IPS DF 6.9 (cell line): ENCODE results near the gene TMPRSS6.

Experiments used
- DNase-seq: peaks from one replicate; pipeline ENCODE4 v3.0.0-alpha.2; 2013; ENCODE audit warnings: low read depth, low spot score
- H3K27ac ChIP-seq: one replicate; pipeline ENCODE4 v1.5.1; 2013; ENCODE audit warnings: low read length, control low read depth
- H3K27me3 ChIP-seq: 2 replicates; pipeline ENCODE4 v1.6.1; 2013; ENCODE audit warnings: mild to moderate bottlenecking, low read length; ENCODE audit not compliant: control insufficient read depth, insufficient read depth
- H3K36me3 ChIP-seq: 2 replicates; pipeline ENCODE4 v1.6.1; 2013; ENCODE audit warnings: low read length; ENCODE audit not compliant: control insufficient read depth, insufficient read depth
- H3K4me1 ChIP-seq: 2 replicates; pipeline ENCODE4 v1.6.1; 2013; ENCODE audit warnings: low read length; ENCODE audit not compliant: control insufficient read depth, insufficient read depth
- H3K4me3 ChIP-seq: 2 replicates; pipeline ENCODE4 v1.5.1; 2013; ENCODE audit warnings: mild to moderate bottlenecking, low read length
- H3K9me3 ChIP-seq: 2 replicates; pipeline ENCODE4 v1.6.1; 2013; ENCODE audit warnings: low read length, inconsistent platforms; ENCODE audit not compliant: control insufficient read depth, insufficient read depth
- WGBS: extraction: QIAGEN DNeasy Blood & Tissue Kit; methylation state at CpG from one replicate; pipeline ENCODE4 v1.1.7; 2013; ENCODE audit warnings: mixed read lengths, missing lambda C conversion rate; ENCODE audit not compliant: insufficient read length, insufficient coverage; 5-methylcytosine and 5-hydroxymethylcytosine counted together

TMPRSS6 gene

DNA sequence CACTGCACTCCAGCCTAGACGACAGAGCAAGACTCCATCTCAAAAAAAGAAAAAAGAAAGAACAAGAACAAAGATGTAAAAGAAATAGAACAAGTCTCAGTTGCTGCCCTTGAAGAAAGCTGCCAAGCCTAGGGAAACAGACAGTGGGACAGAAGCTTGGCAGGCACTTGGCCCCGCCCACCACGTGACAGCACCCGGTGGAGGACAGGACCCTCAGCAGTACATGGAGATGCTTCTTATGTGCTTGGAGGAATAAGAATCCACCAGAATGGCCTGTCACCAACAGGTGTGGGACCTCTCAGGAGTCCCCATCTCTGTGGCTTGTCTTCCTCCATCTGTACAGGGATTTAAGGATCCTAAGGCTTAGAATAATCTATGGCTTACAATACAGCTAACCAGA is 7.6 kb upstream of the TMPRSS6 start:
- no CpG with 5 or more reads among the region's 4 CpGs for WGBS
- H3K27me3 ChIP-seq: no peaks in the 10 kb centered on the region
- no peak for DNase-seq

DNA sequence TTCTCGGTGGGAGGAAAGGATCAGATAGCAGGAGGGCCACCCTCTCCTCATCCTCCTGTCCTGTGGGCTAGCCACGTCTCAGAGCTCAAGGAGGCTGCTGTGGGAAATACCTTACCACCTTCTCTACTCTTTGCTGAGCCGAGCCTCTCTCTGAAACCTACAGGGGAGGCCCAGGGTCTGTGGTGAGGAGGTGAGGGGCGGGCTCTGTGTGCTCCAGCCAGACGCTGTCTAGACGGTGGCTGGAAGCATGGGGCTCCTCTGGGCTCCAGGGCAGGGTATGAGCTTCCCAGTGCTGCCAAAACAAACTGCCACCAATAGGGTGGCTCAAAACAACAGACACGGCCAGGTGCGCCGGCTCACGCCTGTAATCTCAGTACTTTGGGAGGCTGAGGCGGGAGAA is 5.5 kb upstream of the TMPRSS6 start:
- WGBS: no CpG with 5 or more reads among the region's 11 CpGs
- Histone ChIP-seq H3K4me1 (no peaks in the 10 kb centered on the region; the same call in 1 of the 2 replicates), H3K27me3 (no peaks in the 10 kb centered on the region), H3K4me3 (no peak overlapping the region), H3K9me3 (no peaks in the 10 kb centered on the region), H3K27ac (no peak overlapping the region), H3K36me3 (no peaks in the 10 kb centered on the region)
- DNase-seq: no peak

More for the DNA sequence above, 7.6 kb upstream of the TMPRSS6 start:
- Histone ChIP-seq H3K27ac (no peak overlapping the region), H3K36me3 (no peaks in the 10 kb centered on the region), H3K9me3 (no peaks in the 10 kb centered on the region), H3K4me1 (no peaks in the 10 kb centered on the region; the same call in 1 of the 2 replicates), H3K4me3 (no peak overlapping the region)

- no CpG with 5 or more reads among the region's 8 CpGs for WGBS
- DNase-seq: no peak
- no peaks in the 10 kb centered on the region for H3K27me3 ChIP-seq
- H3K9me3 ChIP-seq: no peaks in the 10 kb centered on the region
- H3K36me3 ChIP-seq: no peaks in the 10 kb centered on the region
- no peaks in the 10 kb centered on the region; the same call in 1 of the 2 replicates for H3K4me1 ChIP-seq
- no peak overlapping the region for H3K4me3 ChIP-seq
- no peak overlapping the region for H3K27ac ChIP-seq
Observed at GRCh38 chr22:37113757-37114156, 4.2 kb upstream of the TMPRSS6 start.

DNA sequence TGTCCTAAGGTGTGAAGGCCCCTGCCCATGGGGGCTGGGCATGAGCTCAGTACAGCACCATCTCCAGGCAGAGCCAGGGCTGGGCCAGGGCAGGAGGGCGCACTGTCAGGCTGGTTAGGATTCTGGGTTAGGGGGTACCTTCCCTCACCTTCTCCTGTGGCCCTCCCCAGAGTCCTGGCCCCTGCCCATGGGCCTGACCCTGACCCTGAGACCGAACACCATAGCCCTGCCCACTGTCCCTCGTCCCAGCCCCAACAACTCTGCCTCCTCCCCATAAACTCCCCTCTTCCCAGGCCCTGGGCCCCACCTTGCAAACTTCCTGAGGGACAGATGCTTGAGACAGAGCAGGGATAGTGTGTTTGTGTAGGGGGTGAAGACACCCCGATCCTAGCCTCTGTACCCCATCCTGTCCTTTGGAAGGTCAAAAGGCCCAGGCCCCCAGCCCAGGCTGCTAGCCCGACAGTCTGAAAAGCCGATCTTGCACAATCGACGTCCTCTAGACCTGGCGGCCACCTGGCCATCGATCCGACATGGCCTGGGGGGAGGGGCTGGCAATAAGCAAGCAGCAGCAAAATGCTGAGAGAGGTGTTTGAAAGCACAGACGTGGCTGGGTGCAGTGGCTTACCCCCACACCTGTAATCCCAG is 2.7 kb upstream of the TMPRSS6 start:
- no peak overlapping the region for H3K27ac ChIP-seq
- no peaks in the 10 kb centered on the region for H3K9me3 ChIP-seq
- no peaks in the 10 kb centered on the region for H3K36me3 ChIP-seq
- no CpG with 5 or more reads among the region's 12 CpGs for WGBS
- no peak overlapping the region for H3K4me3 ChIP-seq
- DNase-seq: no peak
- no peaks in the 10 kb centered on the region; the same call in 1 of the 2 replicates for H3K4me1 ChIP-seq
- no peaks in the 10 kb centered on the region for H3K27me3 ChIP-seq

DNA sequence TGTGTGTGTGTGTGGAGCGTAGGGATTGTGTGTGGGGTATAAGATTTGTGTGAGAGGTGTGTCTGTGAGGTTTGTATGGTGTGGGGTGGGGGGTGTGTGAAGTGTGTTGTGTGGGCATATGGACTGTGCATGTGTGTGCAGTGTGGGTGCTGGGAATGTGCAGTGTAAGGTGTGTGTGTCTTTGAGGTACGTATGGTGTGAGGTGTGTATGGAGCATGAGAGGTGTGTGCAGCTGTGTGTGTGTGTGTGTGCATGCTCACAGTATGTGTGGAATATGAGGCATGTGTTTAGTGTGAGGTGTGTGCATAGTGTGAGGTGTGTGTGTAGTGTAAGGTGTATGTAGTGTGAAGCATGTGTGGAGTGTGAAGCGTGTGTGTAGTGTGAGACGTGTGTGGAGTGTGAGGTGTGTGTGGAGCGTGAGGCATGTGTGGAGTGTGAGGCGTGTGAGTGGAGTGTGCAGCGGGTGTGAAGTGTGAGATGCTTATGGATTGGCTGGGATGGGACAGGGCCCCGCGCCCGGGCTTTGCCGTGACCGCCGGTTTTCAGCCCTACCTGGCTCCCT is 1.7 kb upstream of the TMPRSS6 start:
- Histone ChIP-seq H3K27ac (no peak overlapping the region), H3K9me3 (no peaks in the 10 kb centered on the region), H3K4me3 (no peak overlapping the region), H3K36me3 (no peaks in the 10 kb centered on the region), H3K27me3 (no peaks in the 10 kb centered on the region), H3K4me1 (no peaks in the 10 kb centered on the region; the same call in 1 of the 2 replicates)
- no peak for DNase-seq
- 100% methylated on average over 6 of the region's 13 CpGs for WGBS

DNA sequence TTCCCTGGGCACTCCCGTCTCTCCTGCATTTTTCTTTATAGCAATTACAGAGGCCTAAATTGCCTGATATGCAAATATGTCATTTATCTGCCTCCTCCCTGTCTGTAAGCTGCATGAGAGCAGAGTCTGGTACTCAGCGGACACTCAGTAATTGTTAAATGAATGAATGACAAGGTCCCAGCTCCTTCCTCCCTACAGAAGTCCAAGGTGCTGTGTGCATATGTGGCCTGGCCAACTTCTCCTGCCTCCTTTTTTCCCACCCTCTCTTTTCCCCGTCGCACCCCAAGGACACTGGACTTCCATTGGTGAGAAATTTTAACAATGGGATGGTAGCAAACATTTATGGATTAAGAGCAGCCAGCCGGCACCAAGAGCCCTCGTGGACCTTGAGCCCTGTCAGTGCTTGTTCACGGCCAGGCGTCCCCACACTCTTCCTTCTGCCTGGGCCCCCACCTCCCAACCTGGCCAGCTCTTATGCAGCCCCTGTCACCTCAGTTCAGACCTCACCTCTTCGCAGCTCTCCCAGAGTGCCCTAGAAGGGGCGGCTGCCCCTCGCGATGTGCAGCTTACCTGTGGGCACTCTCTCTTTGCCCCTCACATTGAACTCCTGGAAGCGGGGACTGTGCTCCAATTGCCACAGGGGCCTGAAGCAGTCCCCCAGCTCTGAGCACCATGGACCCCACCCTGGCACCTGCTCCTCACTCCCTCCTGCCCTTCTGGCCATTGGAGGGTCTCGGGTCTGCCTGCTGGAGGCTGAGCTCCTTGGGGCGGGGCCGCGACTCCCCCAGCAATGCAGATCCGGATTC is 1.5 kb downstream of the TMPRSS6 start:
- Histone ChIP-seq H3K27ac (no peak overlapping the region), H3K4me1 (no peaks in the 10 kb centered on the region; the same call in 1 of the 2 replicates), H3K27me3 (no peaks in the 10 kb centered on the region), H3K36me3 (no peaks in the 10 kb centered on the region), H3K9me3 (no peaks in the 10 kb centered on the region), H3K4me3 (no peak overlapping the region)
- no peak for DNase-seq
- no CpG with 5 or more reads among the region's 18 CpGs for WGBS

- no peak overlapping the region for H3K4me3 ChIP-seq
- no peak overlapping the region for H3K27ac ChIP-seq
- H3K4me1 ChIP-seq: no peaks in the 10 kb centered on the region; the same call in 1 of the 2 replicates
- H3K36me3 ChIP-seq: no peaks in the 10 kb centered on the region
- no peaks in the 10 kb centered on the region for H3K9me3 ChIP-seq
- no CpG with 5 or more reads among the region's 5 CpGs for WGBS
- no peaks in the 10 kb centered on the region for H3K27me3 ChIP-seq
- DNase-seq: no peak
Observed at GRCh38 chr22:37105990-37106389, 3.5 kb downstream of the TMPRSS6 start.

DNA sequence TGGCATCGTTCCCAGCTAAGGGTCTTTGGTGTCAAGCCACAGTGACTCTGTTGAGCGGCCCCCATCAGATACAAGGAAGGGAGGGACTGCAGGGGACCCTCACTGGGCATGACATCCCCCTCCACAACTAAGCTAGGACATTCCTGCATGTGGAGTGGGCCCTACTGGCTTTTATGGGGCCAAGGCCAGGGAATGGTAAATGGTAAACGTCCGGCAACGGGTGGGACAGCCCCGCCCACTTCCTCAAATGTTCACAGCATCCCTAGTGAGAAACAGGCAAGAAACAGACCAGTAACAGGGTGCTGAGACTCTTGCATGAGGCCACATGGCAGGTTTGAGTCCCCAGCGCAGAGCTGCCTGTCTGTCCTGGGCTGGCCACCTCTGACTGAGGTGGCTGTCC is 4.4 kb downstream of the TMPRSS6 start:
- no peaks in the 10 kb centered on the region; the same call in 1 of the 2 replicates for H3K4me1 ChIP-seq
- WGBS: no CpG with 5 or more reads among the region's 7 CpGs

GRCh38 chr22:37103656-37104452 is 5.7 kb downstream of the TMPRSS6 start:
- no peaks in the 10 kb centered on the region for H3K27me3 ChIP-seq
- no peak for DNase-seq
- H3K4me3 ChIP-seq: no peak overlapping the region
- H3K36me3 ChIP-seq: no peaks in the 10 kb centered on the region
- H3K27ac ChIP-seq: no peak overlapping the region
- H3K9me3 ChIP-seq: no peaks in the 10 kb centered on the region
- no CpG with 5 or more reads among the region's 14 CpGs for WGBS
- H3K4me1 ChIP-seq: no peaks in the 10 kb centered on the region; the same call in 1 of the 2 replicates

More for the DNA sequence above, 4.4 kb downstream of the TMPRSS6 start:
- Histone ChIP-seq H3K27me3 (no peaks in the 10 kb centered on the region), H3K9me3 (no peaks in the 10 kb centered on the region), H3K27ac (no peak overlapping the region), H3K36me3 (no peaks in the 10 kb centered on the region), H3K4me3 (no peak overlapping the region)
- DNase-seq: no peak

DNA sequence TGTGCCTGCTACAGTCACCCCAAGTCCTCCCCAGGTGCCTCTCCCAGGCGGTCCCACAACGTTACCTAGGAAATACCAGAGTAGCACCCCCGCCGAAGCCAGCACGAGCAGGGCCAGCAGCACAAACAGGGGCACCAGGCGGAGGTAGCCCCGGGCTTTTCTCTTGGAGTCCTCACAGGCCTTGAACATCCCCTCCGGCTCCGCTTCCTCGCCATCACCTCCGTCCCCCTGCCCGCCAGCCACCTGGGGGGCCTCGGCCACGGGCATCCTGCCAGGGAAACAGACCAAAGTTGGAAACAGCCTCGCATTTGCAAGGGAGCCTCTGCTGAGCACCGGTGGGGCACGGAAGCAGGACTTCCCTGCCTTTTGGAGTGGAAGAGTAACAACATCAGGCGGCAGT is 6.4 kb downstream of the TMPRSS6 start:
- whole genome bisulfite sequencing: no CpG with 5 or more reads among the region's 18 CpGs

More for the DNA sequence above, 6.4 kb downstream of the TMPRSS6 start:
- Histone ChIP-seq H3K36me3 (no peaks in the 10 kb centered on the region), H3K9me3 (no peaks in the 10 kb centered on the region), H3K27ac (no peak overlapping the region), H3K27me3 (peaks cover 4% of the 10 kb centered on the region; the same call in 1 of the 2 replicates), H3K4me3 (no peak overlapping the region), H3K4me1 (no peaks in the 10 kb centered on the region; the same call in 1 of the 2 replicates)
- no peak for DNase-seq
